ENCODE measurements around the gene MED29. TPM values are rescaled to one million over a fixed set of nuclear protein-coding genes. Genes with fewer than 3 reads are reported as not detected.

Gene MED29
- total and polyA plus RNA-seq, 8 donors: 6.4 to 91.0 (median 21.3) TPM

- intact Hi-C loops (cut with DNase I; ENCODE audit: low total_unique reads): no loop called here
- WGBS, 5 donors: 61 to 65% (median 62%) methylated on average over 6 of the region's 6 CpGs
Observed at GRCh38 chr19:39362682-39363657, 28.2 kb upstream of the MED29 start.

GRCh38 chr19:39363901-39364457 lies 27.2 kb upstream of the MED29 start:
- TF ChIP-seq POLR2A (IDR thresholded peaks at IDR 0.05): no peak
- no peak for TF ChIP-seq POLR2AphosphoS5 (IDR thresholded peaks at IDR 0.05)
- TF ChIP-seq CTCF (IDR thresholded peaks at IDR 0.05): no peak
- TF ChIP-seq EP300 (IDR thresholded peaks at IDR 0.05): no peak
- intact Hi-C loops (cut with DNase I; ENCODE audit: low total_unique reads): no loop called here
- Histone ChIP-seq H3K36me3 (peaks cover 27 to 98% (median 96%) of the 10 kb centered on the region in 4 donors), H3K4me3 (no peak overlapping the region), H3K27ac (peak overlapping the region in 4 of 5 donors; percentile 56 to 75 (median 66)), H3K9me3 (no peaks in the 10 kb centered on the region), H3K4me1 (peaks cover 12 to 24% (median 19%) of the 10 kb centered on the region in 4 donors), H3K27me3 (no peaks in the 10 kb centered on the region)
- WGBS, 5 donors: 70 to 86% (median 75%) methylated on average over 5 of the region's 5 CpGs
- peak in 1 of 2 donors; percentile 58 for DNase-seq

More at GRCh38 chr19:39362682-39363657, 28.2 kb upstream of the MED29 start:
- DNase-seq: no peak
- H3K9me3 ChIP-seq: no peaks in the 10 kb centered on the region
- peaks cover 12 to 24% (median 19%) of the 10 kb centered on the region in 4 donors for H3K4me1 ChIP-seq
- peak overlapping the region; percentile 48 to 75 (median 60) for H3K27ac ChIP-seq
- no peak overlapping the region for H3K4me3 ChIP-seq
- peaks cover 37 to 98% (median 97%) of the 10 kb centered on the region in 4 donors for H3K36me3 ChIP-seq
- no peak for TF ChIP-seq POLR2AphosphoS5 (IDR thresholded peaks at IDR 0.05)
- no peak for TF ChIP-seq EP300 (IDR thresholded peaks at IDR 0.05)
- TF ChIP-seq POLR2A (IDR thresholded peaks at IDR 0.05): no peak
- TF ChIP-seq CTCF (IDR thresholded peaks at IDR 0.05): no peak
- no peaks in the 10 kb centered on the region for H3K27me3 ChIP-seq

- DNase-seq: no peak
- WGBS, 5 donors: 95 to 100% (median 100%) methylated on average over 1 of the region's 1 CpG
- H3K27ac ChIP-seq: peak overlapping the region in 2 of 5 donors; percentile 4 to 70
- H3K4me3 ChIP-seq: no peak overlapping the region
- TF ChIP-seq POLR2A (IDR thresholded peaks at IDR 0.05): no peak
- no peak for TF ChIP-seq CTCF (IDR thresholded peaks at IDR 0.05)
- TF ChIP-seq POLR2AphosphoS5 (IDR thresholded peaks at IDR 0.05): no peak
- no peak for TF ChIP-seq EP300 (IDR thresholded peaks at IDR 0.05)
- H3K9me3 ChIP-seq: no peaks in the 10 kb centered on the region
- intact Hi-C loops (cut with DNase I; ENCODE audit: low total_unique reads): no loop called here
- no peaks in the 10 kb centered on the region for H3K27me3 ChIP-seq
- peaks cover 27 to 98% (median 96%) of the 10 kb centered on the region in 4 donors for H3K36me3 ChIP-seq
- H3K4me1 ChIP-seq: peaks cover 12 to 24% (median 19%) of the 10 kb centered on the region in 4 donors
Observed at GRCh38 chr19:39365531-39365930, 25.6 kb upstream of the MED29 start.

- TF ChIP-seq CTCF (IDR thresholded peaks at IDR 0.05) (no peak), POLR2AphosphoS5 (IDR thresholded peaks at IDR 0.05) (no peak), EP300 (IDR thresholded peaks at IDR 0.05) (no peak), POLR2A (IDR thresholded peaks at IDR 0.05) (no peak)
- Histone ChIP-seq H3K4me1 (peaks cover 8 to 27% (median 21%) of the 10 kb centered on the region in 4 donors), H3K4me3 (no peak overlapping the region), H3K27ac (no peak overlapping the region), H3K9me3 (no peaks in the 10 kb centered on the region), H3K27me3 (no peaks in the 10 kb centered on the region), H3K36me3 (peaks cover 19 to 96% (median 85%) of the 10 kb centered on the region in 4 donors)
- intact Hi-C loops (cut with DNase I; ENCODE audit: low total_unique reads): no loop called here
- no peak for DNase-seq
- WGBS, 5 donors: 77 to 89% (median 83%) methylated on average over 2 of the region's 2 CpGs
Observed at GRCh38 chr19:39369200-39369599, 22.0 kb upstream of the MED29 start.

All from stomach (tissue), 9 donors.